HG02852 (cell line): ENCODE measurements around the gene MED16.

Experiments used
- ATAC-seq: cut with Tn5 transposase; IDR thresholded peaks from one replicate; pipeline ENCODE4 v1.9.1; 2021; ENCODE audit warnings: mild to moderate bottlenecking, moderate library complexity; ENCODE audit not compliant: unreplicated experiment

The MED16 gene

GRCh38 chr19:927780-928401 is 34.9 kb upstream of the MED16 start:
- no peak for ATAC-seq

- no peak for ATAC-seq
Measured at GRCh38 chr19:927351-927779, 34.4 kb upstream of the MED16 start.

GRCh38 chr19:926589-927350 is 33.8 kb upstream of the MED16 start:
- no peak for ATAC-seq

- ATAC-seq: no peak
Measured at GRCh38 chr19:926323-926588, 33.3 kb upstream of the MED16 start.

GRCh38 chr19:925526-926322 is 32.7 kb upstream of the MED16 start, which contains the start of gene ARID3A:
Gene ARID3A (plus strand): TSS chr19:926035. CDS start chr19:929529, 3,494 bp downstream.
- ATAC-seq: peak; percentile 56

- peak; percentile 48 for ATAC-seq
Measured at GRCh38 chr19:925087-925525, 32.1 kb upstream of the MED16 start.

GRCh38 chr19:924553-925086 is 31.6 kb upstream of the MED16 start:
- no peak for ATAC-seq

GRCh38 chr19:920051-920864 is 27.3 kb upstream of the MED16 start:
- ATAC-seq: no peak

DNA sequence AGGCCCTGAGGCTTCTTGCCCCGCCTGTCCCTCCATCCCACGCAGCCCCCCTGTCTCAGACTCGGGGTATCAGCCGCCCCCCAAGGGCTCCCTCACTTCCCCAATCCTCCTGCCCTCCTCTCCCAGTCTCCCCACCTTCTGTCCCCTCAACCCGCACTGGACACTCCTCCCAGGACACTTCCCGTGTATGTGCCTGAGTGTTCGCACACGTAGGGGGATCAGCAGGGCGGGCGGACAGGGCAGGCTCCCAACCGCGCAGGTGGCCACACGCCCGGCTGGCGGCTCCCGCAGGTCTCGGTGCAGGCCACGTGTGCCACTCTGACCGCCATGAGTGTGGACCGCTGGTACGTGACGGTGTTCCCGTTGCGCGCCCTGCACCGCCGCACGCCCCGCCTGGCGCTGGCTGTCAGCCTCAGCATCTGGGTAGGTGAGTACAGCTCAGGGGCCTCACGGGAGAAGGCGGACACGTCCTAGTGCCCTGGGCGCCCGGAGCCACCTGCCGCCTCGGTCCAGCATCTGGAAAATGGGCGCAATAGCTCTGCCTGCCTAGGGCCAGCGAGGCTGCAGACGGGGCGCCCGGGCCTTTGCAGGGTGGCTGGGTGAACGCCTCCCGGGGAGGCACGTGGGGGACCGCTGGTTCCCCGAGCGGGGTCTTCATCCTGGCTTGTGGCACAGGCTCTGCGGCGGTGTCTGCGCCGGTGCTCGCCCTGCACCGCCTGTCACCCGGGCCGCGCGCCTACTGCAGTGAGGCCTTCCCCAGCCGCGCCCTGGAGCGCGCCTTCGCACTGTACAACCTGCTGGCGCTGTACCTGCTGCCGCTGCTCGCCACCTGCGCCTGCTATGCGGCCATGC is 26.4 kb upstream of the MED16 start:
- ATAC-seq: no peak

GRCh38 chr19:918481-919198 is 25.7 kb upstream of the MED16 start:
- ATAC-seq: no peak

DNA sequence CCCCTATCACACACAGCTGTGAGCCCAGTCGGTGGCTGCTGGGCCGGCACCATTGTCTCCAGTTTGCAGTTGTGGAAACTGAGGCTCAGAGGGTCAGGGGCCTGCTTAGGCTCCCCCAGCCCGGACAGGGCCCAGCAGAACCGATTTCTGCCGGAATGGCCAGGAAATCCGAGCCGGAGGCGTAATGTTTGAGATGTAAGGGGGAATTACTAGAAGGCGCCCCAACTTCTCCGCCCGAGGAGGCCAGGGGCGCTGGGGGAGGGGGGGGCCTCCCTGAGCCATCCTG is 25.1 kb upstream of the MED16 start:
- no peak for ATAC-seq

- no peak for ATAC-seq
Measured at GRCh38 chr19:917323-918151, 24.6 kb upstream of the MED16 start, which contains the start of gene KISS1R. Gene KISS1R (plus strand): TSS chr19:917333. CDS start chr19:917503, 170 bp downstream.

GRCh38 chr19:916645-917322 is 23.8 kb upstream of the MED16 start:
- ATAC-seq: no peak

GRCh38 chr19:913080-913748 is 20.2 kb upstream of the MED16 start, which contains the start of gene R3HDM4:
Gene R3HDM4 (minus strand): TSS chr19:913219. CDS start chr19:913157, 62 bp downstream.
- peak; percentile 51 for ATAC-seq

DNA sequence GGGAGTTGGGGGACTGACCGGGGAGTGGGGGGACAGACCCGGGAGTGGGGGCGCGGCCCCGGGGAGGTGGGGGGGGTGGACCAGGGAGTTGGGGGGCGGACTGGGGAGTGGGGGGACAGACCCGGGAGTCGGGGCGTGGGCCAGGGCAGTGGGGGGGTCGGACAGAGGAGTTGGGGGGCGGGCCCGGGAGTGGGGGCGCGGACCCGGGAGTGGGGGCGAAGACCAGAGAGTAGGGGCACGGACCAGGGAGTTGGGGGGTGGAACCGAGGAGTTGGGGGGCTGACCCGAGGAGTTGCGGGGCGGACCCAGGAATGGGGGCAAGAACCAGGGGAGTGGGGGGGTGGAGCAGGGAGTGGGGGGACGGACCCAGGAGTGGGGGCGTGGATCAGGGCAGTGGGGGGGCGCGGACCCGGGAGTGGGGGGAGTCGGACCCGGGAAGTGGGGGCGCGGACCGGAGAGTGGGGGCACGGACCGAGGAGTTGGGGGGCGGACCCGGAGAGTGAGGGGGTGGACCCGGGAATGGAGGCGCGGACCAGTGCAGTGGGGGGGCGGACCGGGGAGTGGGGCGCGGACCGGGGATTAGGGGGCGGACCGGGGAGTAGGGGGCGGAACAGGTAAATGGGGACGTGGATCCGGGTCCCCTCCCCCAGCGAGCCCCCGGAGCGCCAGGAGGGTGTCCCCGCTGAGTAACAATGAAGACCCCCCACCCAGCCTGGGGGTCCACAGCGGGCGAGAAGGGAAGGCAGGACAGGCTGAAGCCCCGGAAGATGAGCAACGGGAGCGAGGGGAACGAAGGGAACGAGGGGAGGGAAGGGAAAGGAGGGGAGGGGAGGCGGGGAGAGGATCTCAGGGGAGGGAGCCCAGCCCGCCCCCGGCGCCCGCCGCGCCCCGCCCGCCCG is 19.4 kb upstream of the MED16 start:
- peak; percentile 6 for ATAC-seq
